GM21515 (cell line): ENCODE measurements around the gene MREG.
"Not testable (repeated sequence)": the region's sequence is repeated elsewhere in the genome, so short reads cannot be mapped to it uniquely, and the experiment has no call there.

ENCODE experiments used
- ATAC-seq: cut with Tn5 transposase; IDR thresholded peaks from one replicate; pipeline ENCODE4 v1.9.1; 2021; ENCODE audit not compliant: unreplicated experiment

Gene MREG

DNA sequence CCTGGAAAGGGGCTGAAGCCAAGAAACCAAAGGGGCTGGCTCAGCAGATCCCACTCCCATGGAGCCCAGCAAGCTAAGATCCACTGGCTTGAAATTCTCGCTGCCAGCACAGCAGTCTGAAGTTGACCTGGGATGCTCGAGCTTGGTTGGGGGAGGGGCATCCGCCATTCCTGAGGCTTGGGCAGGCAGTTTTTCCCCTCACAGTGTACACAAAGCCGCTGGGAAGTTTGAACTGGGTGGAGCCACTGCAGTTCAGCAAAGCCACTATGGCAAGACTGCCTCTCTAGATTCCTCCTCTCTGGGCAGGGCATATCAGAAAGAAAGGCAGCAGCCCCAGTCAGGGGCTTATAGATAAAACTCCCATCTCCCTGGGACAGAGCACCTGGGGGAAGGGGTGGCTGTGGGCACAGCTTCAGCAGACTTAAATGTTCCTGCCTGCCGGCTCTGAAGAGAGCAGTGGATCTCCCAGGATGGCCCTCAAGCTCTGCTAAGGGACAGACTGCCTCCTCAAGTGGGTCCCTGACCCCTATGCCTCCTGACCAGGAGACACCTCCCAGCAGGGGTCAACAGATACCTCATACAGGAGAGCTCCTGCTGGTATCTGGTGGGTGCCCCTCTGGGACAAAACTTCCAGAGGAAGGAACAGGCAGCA, 24.7 kb downstream of the MREG start:
- ATAC-seq, result not testable (repeated sequence)

DNA sequence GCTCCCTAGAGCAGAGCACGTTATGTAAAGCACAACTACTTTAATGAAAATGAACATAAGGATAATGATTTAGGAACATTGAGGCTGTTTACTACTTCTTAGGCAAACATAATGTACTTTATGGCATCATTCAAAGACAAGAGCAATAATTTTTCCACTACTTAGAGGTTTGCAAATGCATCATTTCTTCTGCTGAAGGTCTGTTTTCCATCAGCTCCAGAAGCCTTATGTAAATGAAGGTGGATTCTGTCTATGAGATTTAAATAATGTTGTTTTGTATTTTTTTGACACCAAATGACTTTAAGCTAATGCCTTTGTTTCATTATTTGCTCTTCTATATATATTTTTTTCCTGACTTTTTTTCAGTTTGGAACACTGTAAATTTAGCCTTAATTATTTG, 28.1 kb downstream of the MREG start:
- ATAC-seq, result no peak

DNA sequence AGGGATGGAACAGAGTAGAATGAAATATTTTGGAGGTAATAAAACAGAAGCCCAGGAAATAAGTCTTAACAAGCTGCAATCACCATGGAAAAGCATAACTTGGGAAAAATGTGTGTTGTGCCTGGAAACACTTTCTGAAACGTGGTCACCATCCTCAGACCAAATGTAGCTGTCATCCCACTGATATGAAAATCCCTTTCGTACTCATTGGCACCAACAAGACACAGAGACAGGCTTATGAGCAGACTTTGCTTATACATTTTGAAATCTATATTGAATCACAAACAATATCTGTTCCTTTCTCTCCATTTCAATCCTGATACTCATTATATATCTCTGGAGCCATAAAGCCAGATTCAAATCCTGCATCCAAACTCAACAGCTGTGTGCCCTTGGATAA, 28.7 kb downstream of the MREG start:
- no peak for ATAC-seq

DNA sequence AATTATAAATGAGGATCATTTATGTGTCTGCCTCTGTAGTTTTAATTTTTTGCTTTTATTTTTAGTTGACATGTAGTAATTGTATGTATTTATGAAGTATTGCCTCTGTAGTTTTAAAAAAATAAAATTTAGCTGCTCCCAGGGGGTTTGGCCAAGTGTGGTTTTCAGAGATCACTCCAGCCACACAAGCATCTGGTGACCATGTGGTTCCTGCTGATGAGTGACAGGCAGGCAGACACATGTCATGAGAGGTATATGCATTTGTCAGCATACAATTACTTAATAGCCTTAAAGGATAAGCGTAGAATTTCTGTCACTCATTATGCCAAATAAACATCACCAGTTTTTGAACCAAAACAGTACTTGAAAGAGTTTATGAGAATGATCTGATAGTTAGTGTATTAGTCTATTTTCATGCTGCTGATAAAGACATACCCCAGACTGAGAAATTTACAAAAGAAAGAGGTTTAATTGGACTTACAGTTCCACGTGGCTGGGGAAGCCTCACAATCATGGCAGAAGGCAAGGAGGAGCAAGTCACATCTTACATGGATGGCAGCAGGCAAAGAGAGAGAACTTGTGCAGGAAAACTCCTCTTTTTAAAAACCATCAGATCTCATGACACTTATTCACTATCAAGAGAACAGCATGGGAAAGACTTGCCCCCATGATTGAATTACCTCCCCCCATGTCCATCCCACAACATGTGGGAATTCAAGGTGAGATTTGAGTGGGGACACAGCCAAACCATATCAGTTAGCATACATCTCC, 29.6 kb downstream of the MREG start:
- peak; percentile 44 for ATAC-seq

DNA sequence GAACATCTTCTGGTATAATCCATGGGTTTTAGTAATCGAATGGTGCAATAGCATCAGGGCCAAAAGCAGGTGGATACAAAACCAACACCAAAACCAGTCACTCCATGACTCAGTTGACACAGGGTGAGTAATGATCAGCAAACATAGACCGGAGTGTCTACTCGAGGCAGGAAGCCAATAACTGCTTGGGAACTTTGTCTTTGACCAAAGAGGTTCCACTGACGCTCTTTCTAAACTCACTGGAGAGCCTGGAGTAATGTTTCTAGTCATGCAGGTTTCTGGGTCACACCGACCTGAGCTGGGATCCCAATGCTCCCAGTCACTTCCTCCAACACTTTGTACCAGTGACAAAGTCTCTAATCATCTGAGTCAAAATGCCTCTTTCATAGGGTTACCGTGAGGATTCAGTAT, 30.9 kb downstream of the MREG start:
- peak; percentile 63 for ATAC-seq

DNA sequence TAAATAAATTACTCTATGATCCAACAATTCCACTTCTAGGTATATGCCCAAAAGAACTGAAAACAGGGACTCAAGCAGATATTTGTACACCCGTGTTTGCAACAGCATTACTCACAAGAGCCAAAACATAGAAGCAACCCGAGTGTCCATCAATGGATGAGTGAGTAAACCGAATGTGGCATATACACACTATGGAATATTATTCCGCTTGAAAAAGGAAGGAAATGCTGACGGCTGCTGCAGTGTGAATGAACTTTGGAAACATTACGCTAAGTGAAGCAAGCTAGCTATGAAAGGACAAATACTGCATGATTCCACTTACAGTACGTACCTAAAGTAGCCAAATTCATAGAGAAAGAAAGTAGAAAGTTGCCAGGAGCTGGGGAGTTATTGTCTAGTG, 32.2 kb downstream of the MREG start:
- ATAC-seq, result no peak

DNA sequence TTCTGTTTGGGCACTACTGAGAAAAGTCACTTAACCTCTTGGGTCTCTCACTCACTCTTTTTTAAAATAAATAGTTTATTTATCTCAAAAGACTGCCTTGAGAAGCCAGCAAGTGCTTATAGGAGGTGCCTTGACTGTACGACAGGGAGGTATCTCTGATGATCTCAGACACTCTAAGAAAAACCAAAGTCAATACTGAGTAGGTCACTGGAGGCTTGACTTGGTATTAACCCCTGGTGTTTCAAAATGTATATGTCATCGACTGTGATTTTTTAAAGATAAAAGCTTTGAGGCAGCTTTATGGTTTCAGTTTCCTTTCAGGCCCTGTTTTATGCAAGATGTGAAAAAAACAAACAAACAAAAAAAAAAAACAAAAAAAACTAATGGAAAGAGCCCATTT, 33.7 kb downstream of the MREG start:
- ATAC-seq, result peak; percentile 54

DNA sequence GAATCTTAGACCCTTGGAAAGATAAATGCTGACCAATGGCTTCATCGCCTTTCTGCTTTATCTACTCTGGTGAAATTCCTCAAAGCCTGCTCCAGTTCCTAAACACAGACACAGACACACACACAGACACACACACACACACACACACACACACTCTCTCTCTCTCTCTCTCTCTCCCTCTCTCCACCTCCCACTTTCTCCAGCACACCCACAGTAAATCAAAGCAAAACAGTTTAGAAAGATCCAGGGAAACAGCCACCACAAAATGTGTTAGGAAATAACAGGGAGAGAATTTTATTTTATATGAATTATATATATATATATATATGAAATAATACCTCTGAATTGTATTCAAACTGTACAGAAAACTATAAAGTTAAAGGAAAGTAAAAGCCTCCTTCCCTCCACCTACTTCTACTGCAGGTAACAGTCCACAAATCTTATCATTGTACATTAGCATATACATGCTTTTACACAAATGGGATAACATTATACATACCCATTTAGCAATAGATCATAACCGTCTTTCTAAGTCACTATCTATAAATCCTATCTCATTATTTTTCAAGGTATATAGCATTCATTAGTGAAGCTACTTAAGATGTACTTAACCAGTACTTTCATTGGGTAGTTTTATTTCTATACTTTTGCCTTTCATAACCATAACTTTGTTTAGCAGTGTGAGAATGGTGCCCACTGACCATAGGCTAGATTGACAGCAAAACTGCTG, 38.5 kb downstream of the MREG start:
- ATAC-seq, result no peak

DNA sequence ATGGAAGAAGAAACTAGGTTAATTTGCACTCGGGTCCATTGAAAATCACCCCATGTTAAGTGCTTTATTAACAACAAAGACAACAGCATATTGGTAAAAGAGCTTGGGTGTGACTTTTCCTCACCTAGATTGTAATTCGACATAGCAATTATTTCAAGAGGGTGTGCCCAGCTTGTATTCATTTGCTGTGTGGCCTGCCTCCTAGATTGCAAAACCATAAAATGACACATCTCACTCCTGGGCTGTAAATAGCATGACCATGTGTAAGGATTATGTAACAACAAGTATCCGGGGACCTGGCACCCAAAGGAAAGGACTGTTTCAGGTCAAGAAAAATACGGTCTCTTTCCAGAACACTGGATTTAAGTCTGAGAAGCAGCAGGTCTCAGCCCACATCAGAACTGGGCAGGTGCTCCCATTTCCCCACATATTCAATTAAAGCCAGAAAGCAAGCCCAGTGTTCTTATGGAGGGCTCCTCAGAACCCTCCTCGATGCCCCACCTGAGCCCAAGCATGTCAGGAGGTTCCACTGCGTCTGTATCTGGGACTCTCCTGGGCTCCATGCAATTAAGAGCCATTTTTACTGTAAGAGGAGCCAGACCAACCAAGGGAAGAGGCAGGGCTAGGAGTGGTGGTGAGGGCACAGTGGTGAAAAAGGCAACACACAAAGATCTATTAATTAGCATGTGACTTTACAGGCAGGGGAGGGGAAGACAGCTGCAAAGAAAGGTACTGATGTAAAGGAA, 39.2 kb downstream of the MREG start:
- no peak for ATAC-seq

DNA sequence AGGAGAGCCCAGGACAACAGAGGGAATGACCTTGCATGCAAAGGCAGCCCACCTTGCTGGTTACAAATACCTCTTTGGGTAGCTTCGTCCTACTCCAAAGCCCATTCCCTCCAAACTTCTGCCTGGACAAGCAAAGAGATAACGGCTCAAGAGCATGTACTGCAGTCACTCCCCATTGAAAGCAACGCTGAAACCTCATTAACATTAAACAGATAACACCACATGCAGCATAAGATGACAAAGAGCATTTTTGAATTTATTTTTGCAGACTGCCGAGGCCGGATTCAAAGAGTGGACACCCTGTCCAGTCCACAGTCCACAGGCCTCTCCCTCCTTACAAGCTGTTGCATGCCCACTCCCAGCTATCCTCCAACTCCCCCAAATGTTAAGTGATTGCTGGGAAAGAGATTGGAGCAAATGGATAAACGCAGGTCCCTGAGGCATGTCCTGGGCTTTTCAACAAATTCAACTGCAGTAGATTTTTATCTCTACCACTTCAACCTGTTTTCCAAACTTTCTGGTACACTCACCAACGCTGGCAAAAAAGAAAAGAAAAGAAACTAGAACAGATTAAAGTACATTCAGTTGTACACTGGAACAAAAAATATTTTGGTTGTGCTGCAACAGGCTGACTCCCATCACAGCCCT, 40.1 kb downstream of the MREG start:
- ATAC-seq, result no peak

DNA sequence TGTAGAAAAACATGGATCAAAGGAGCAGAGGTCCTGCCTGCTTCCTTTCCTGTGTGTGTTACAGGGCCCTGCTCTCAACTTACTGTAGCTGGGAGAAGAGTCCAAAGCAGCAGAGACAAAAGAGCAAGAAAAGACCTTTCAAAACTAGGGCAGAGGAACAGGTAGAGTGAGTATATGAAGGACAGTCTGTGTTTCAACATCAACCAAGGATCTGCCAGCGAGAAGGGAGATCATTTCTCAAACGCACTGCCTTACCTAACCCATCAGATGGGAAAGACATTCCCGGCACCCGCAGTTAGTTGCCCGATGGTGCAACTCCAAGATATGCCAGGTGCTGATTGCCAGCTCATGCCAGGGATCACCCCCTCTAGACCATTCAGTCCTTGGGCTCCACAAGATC, 41.7 kb downstream of the MREG start:
- no peak for ATAC-seq

DNA sequence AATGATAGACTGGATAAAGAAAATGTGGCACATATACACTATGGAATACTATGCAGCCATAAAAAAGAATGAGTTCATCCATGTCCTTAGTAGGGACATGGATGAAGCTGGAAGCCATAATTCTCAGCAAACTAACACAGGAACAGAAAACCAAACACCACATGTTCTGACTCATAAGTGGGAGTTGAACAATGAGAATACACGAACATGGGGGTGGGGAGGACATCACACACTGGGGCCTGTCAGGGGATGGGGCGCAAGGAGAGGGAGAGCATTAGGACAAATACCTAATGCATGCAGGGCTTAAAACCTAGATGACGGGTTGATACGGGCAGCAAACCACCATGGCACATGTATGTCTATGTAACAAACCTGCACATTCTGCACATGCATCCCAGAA, 42.5 kb downstream of the MREG start:
- not testable (repeated sequence) for ATAC-seq

DNA sequence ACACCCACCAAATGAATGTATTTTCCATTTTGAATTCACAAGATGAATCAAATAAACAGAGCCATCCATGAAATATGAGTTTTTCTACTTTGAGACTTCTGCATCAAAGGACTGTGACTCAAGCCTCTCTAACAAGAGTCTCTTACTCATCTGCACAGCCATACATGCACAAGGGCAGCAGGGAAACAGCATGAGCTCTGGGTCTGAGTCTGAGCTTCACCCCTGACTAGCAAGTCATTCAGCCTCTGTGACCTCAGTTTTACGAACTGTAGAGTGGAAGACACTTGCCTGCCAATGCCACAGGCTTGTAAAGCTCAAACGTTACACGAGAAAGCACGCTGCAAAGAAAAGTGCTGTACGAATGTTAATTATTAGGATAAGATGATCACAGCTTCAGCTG, 42.9 kb downstream of the MREG start:
- no peak for ATAC-seq

DNA sequence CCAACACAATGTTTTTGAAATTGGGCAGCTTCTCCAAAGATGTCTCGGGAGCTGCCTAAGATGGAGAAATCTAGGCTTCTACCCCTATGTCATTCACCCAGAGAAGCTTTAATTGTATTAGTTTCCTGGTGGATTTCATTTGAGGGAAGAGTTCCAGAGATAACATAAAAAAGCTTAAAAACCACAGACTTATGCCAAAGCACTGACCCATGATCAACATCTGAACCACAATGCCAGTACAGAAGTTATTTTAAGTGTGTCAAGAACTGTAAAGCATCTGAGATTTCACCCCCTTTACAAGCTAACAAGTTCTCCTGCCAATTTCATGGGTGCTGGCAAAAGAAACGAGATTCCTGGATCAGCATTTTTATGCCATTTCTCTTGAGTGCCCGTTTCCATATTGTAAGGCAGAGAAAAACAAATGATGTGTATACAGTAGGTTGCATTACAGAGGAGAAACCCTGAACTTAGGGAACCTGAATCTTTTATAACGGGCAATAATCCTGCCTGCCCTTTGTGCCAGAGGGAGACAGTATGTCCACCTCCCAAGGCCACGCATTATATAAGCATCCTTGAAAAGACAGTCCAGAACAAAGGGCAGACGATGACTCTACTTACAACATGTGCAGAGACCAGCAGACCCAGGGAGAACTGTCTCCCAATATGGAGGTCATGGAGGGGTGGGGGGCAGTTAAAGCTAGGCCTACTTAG, 44.1 kb downstream of the MREG start:
- ATAC-seq, result no peak

DNA sequence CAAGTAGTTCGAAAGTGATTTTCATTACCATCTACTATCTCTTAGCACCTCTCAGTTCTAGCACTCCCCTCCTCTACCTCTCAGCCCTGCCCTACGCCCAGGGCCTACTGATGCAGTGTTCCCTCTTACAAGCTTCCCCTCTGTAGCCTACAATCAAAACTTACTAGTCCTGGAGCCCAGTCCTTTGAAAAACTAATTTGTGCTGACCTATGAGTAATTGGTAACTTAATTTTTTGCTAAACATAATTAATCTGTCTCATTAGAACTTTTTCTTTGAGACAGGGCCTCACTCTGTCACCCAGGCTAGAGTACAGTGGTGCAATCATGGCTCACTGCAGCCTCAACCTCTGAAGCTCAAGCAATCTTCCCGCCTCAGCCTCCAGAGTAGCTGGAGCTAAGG, 44.9 kb downstream of the MREG start:
- ATAC-seq, result no peak

DNA sequence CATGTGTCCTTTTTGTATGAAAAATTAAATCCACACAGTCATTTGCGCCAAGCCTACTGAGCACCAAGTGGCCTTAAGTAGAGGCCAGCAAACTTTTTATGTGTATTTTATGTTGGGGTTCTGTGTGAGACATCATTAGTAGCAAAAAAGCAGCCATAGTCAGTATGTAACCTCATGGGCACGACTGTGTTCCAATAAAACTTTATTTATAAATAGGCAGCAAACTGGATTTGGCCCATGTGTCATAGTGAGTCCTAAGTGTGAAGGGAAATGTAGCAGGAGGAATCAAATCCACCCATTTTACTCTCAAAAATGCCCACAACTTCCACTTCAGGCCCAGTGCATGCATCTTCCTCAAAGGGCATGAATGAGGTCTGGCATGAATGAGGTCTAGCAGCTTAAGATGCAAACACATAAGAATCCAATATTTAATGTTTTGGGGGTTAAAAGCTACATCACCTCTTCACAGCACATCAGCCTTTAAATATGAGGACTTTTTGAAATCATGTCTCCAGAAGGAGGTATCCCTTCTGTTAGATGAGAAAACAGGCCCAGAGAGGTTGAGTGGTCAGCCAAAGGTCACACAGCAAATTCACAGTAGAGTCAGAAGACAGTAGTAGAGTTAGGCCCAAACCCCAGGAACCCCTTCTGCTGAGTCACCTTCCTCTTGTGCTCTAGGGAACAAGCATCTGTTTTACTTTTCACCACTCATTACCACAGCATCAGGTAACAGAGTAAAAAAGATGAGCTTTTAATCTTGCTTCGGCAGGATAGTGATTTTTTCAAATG, 45.6 kb downstream of the MREG start:
- no peak for ATAC-seq

DNA sequence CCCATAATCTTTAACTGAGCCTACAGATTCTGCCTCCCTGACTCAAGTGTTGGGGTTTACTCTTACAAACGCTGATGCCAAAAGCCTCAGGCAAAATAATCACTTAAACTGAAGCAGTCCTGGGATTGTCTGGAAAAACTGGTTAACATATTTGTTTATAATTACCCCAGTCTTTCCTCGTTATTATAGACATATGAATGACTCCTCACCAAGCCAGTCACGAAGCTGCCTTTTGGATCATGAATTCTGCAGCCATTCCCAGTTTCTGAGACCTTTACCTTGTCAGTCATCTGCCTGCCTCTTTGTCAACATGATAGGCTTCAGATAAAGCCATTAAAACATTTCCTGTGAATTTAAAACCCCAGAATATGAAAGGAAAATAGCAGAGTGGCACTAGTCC, 46.4 kb downstream of the MREG start:
- ATAC-seq, result no peak

DNA sequence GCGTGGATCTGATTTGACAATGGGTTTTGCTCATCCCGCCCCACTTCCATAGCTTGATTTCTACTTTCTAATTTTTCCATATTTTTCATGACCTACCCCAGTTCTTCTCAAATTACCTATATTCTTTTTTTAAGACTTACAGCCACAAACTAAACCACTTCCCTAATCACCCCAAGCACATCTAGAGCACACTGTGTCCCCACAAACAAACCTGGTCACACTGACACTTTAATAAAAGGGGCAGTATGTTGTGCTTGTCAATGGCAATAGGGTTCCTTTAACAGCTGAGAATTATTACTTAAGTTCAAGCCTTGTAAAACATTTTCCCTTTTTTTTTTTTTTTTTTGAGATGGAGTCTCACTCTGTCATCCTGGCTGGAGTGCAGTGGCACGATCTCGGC, 47.1 kb downstream of the MREG start:
- no peak for ATAC-seq

DNA sequence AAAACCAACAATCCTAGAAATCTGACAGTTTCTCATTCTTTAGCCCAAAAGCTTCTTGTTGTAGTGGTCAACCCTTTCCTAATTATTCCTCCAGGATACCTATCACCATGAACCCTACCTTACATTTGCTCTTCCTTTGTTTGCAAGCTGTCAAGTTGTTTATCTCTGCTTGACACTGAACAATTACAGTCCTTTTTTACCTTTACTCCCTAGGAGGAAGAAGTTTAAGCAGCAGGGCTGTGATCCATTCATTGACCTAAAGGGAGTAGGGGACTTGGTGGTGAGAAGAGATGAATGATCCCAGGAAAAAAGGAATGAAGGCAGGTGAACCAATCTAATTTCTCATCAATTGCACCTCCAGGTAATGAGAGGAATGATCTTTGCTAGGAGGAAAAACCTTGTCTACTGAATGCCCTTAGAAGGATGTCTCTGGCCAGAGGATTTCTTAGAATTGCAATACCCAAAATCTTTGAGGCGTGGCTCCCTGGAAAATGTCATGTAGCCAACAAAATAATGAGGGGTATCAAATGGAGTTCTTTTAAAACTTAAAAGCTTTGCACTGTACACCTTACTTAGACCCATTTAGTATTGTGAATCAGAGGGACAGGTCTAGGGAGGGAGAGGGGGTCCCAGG, 47.7 kb downstream of the MREG start:
- ATAC-seq, result no peak
